SK-N-SH treated with all-trans-retinoic acid at 6 μM for 48 hours (cell line): ENCODE measurements around the gene FLT3.

Experiments used
- CSDC2 ChIP-seq: fragments of 250-450 bp; sonication (Bioruptor Pico); IDR thresholded peaks from 2 replicates; pipeline ENCODE4 v1.5.0; 2020; ENCODE audit warnings: mild to moderate bottlenecking, moderate library complexity
- CSRNP3 ChIP-seq: fragments of 250-450 bp; sonication (Bioruptor Pico); IDR thresholded peaks from 2 replicates; pipeline ENCODE4 v1.5.1; 2021; ENCODE audit warnings: mild to moderate bottlenecking, moderate library complexity
- ESRRG ChIP-seq: fragments of 250-450 bp; sonication (Bioruptor Pico); IDR thresholded peaks from 2 replicates; pipeline ENCODE4 v1.6.1; 2021; ENCODE audit warnings: mild to moderate bottlenecking
- OSR1 ChIP-seq: fragments of 250-450 bp; sonication (Bioruptor Pico); IDR thresholded peaks from 2 replicates; pipeline ENCODE4 v1.8.0; 2022; ENCODE audit warnings: moderate library complexity, mild to moderate bottlenecking, inconsistent platforms
- PATZ1 ChIP-seq: fragments of 250-450 bp; sonication (Bioruptor Pico); IDR thresholded peaks from 2 replicates; pipeline ENCODE4 v1.8.0; 2020; ENCODE audit warnings: mild to moderate bottlenecking, moderate library complexity, borderline replicate concordance
- PPARA ChIP-seq: fragments of 250-450 bp; sonication (Bioruptor Pico); IDR thresholded peaks from 2 replicates; pipeline ENCODE4 v1.5.0; 2020; ENCODE audit warnings: mild to moderate bottlenecking, borderline replicate concordance
- TCF4 ChIP-seq: fragments of 250-450 bp; sonication (Bioruptor Pico); IDR thresholded peaks from 2 replicates; pipeline ENCODE4 v1.8.0; 2021; ENCODE audit warnings: mild to moderate bottlenecking, moderate library complexity, borderline replicate concordance
- ZFP3 ChIP-seq: fragments of 250-450 bp; sonication (Bioruptor Pico); IDR thresholded peaks from 2 replicates; pipeline ENCODE4 v1.5.0; 2020; ENCODE audit warnings: mild to moderate bottlenecking, moderate library complexity

- no peak for TF ChIP-seq CSDC2 (CRISPR knock-in tag)
- no peak for TF ChIP-seq PATZ1
- no peak for TF ChIP-seq ZFP3 (CRISPR knock-in tag)
- TF ChIP-seq PPARA (CRISPR knock-in tag): no peak
- no peak for TF ChIP-seq TCF4
- no peak for TF ChIP-seq OSR1 (CRISPR knock-in tag)
- no peak for TF ChIP-seq CSRNP3 (CRISPR knock-in tag)
- TF ChIP-seq ESRRG (CRISPR knock-in tag): no peak
Measured at GRCh38 chr13:28100150-28101121, at the start of gene FLT3.
